Measurements from ENCODE around the gene CHMP3. TPM values are rescaled to one million over a fixed set of nuclear protein-coding genes. Genes with fewer than 3 reads are reported as not detected.

CHMP3 gene
- total RNA-seq, 1 experiment from 2014 or later, result 123 TPM

DNA sequence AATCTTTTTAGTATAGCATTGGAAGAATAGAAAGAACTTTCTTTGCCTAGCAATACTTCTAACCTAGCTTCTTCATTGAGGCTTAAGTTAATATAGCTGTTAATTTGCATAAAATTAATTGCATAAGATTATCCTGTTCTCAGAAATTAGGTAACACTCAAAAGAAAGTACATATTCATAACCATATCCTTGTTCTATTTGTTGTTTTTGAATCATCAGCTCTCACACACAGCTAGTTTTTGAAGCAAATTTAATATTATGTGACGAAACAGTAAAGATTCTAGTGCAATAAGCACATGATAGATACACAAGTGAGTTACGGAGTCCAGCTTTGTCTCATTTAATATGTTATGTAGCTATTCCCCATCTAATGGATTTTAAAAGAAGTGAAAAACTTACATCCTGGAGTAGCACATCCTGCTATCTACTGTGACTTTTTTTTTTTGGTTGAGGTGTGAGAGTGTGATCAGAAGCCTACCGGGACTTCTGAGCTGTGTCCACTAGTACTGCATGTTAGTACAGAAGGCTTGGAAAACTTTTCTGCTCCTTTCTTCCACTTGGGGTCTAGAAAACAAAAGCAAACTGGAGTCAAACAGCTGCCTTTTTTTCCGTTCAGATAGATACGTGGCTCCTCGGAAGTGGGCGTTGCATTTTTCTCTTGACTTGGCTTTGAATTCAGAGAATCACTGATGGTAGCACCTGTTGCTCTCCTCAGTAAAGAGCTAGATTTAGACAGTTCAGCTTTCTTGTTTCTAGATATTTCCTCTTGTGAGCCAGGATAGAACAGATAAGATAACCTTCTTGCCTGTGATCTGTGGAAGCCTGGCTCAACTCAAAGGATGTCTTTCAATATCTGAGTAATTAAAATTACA lies 94.8 kb downstream of the CHMP3 start:
- no peaks in the 10 kb centered on the region for H3K9me3 Mint-ChIP-seq (ENCODE audit: unreplicated experiment)
- H3K36me3 Mint-ChIP-seq (ENCODE audit: insufficient read depth, unreplicated experiment), result peaks cover 79% of the 10 kb centered on the region

GRCh38 chr2:86466306-86466705 lies 96.9 kb downstream of the CHMP3 start:
- ChIA-PET CTCF (interaction anchor here (0.6 kb wide), 2 partner anchors 126 to 217 kb away, joined by 3 to 5 read pairs; no protein-coding TSS in a partner anchor), POLR2A (no interaction called here)
- Mint-ChIP-seq H3K27ac (ENCODE audit: low read depth, unreplicated experiment) (no peak overlapping the region), H3K36me3 (ENCODE audit: insufficient read depth, unreplicated experiment) (peaks cover 77% of the 10 kb centered on the region), H3K4me3 (ENCODE audit: unreplicated experiment) (no peak overlapping the region), H3K4me1 (ENCODE audit: insufficient read depth, unreplicated experiment) (no peaks in the 10 kb centered on the region), H3K27me3 (ENCODE audit: insufficient read depth, unreplicated experiment) (no peaks in the 10 kb centered on the region), H3K9me3 (ENCODE audit: unreplicated experiment) (peaks cover 8% of the 10 kb centered on the region)
- intact Hi-C loops (cut with micrococcal nuclease), result no loop called here
- TF ChIP-seq, protein P1, sequence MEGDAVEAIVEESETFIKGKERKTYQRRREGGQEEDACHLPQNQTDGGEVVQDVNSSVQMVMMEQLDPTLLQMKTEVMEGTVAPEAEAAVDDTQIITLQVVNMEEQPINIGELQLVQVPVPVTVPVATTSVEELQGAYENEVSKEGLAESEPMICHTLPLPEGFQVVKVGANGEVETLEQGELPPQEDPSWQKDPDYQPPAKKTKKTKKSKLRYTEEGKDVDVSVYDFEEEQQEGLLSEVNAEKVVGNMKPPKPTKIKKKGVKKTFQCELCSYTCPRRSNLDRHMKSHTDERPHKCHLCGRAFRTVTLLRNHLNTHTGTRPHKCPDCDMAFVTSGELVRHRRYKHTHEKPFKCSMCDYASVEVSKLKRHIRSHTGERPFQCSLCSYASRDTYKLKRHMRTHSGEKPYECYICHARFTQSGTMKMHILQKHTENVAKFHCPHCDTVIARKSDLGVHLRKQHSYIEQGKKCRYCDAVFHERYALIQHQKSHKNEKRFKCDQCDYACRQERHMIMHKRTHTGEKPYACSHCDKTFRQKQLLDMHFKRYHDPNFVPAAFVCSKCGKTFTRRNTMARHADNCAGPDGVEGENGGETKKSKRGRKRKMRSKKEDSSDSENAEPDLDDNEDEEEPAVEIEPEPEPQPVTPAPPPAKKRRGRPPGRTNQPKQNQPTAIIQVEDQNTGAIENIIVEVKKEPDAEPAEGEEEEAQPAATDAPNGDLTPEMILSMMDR (IDR thresholded peaks at IDR 0.05; ENCODE audit: unreplicated experiment), result no peak
- DNase-seq (ENCODE audit: unreplicated experiment), result no peak
- BruUV-seq (replicated peaks), result no TSS peak

More for the DNA sequence above, 94.8 kb downstream of the CHMP3 start:
- no TSS peak for BruUV-seq (replicated peaks)
- CTCF ChIA-PET, result interaction anchor here (0.6 to 2.6 kb wide), 3 partner anchors 17 to 247 kb away, joined by 3 to 14 read pairs (median 6); no protein-coding TSS in a partner anchor
- no peak overlapping the region for H3K4me3 Mint-ChIP-seq (ENCODE audit: unreplicated experiment)
- H3K4me1 Mint-ChIP-seq (ENCODE audit: insufficient read depth, unreplicated experiment), result no peaks in the 10 kb centered on the region
- no peak for DNase-seq (ENCODE audit: unreplicated experiment)
- POLR2A ChIA-PET, result interaction anchor here (0.9 to 2.8 kb wide), 3 partner anchors 9 to 12 kb away, joined by 3 to 8 read pairs (median 4); no protein-coding TSS in a partner anchor
- TF ChIP-seq, protein P1 (IDR thresholded peaks at IDR 0.05; ENCODE audit: unreplicated experiment), result no peak
- no peaks in the 10 kb centered on the region for H3K27me3 Mint-ChIP-seq (ENCODE audit: insufficient read depth, unreplicated experiment)
- no peak overlapping the region for H3K27ac Mint-ChIP-seq (ENCODE audit: low read depth, unreplicated experiment)
- intact Hi-C loops (cut with micrococcal nuclease), result no loop called here

DNA sequence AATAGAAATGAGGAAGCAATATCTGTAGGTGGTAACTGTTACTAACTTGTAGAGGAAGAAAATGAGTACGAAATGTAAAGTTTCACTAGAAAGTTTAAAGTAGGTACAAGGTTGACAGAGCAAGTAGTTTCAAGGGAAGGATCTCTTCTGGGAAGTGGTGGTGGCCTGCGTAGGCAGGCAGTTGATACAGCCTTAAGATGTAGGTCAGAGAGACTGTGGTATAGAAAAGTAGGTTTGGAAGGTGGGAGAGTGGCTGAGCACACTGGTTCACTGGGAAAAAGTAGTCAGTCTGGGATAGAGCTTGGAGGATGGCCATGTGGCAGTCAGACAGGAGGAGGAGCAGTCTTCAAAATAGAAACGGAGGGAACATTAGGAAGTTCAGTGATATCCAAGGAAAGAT lies 98.6 kb downstream of the CHMP3 start:
- H3K27ac Mint-ChIP-seq (ENCODE audit: low read depth, unreplicated experiment), result no peak overlapping the region
- no peaks in the 10 kb centered on the region for H3K4me1 Mint-ChIP-seq (ENCODE audit: insufficient read depth, unreplicated experiment)
- no TSS peak for BruUV-seq (replicated peaks)
- CTCF ChIA-PET, result interaction anchor here (1.1 kb wide), 1 partner anchor 10 kb away, joined by 3 read pairs; no protein-coding TSS in a partner anchor
- TF ChIP-seq, protein P1 (IDR thresholded peaks at IDR 0.05; ENCODE audit: unreplicated experiment), result no peak
- intact Hi-C loops (cut with micrococcal nuclease), result no loop called here
- peaks cover 85% of the 10 kb centered on the region for H3K36me3 Mint-ChIP-seq (ENCODE audit: insufficient read depth, unreplicated experiment)
- no peak overlapping the region for H3K4me3 Mint-ChIP-seq (ENCODE audit: unreplicated experiment)
- POLR2A ChIA-PET, result interaction anchor here (0.9 kb wide), 1 partner anchor 8 kb away, joined by 3 read pairs; no protein-coding TSS in a partner anchor
- no peaks in the 10 kb centered on the region for H3K27me3 Mint-ChIP-seq (ENCODE audit: insufficient read depth, unreplicated experiment)
- H3K9me3 Mint-ChIP-seq (ENCODE audit: unreplicated experiment), result peaks cover 8% of the 10 kb centered on the region
- no peak for DNase-seq (ENCODE audit: unreplicated experiment)

- DNase-seq (ENCODE audit: unreplicated experiment), result no peak
- intact Hi-C loops (cut with micrococcal nuclease), result no loop called here
- ChIA-PET CTCF (interaction anchor here (0.6 kb wide), 1 partner anchor 1289 kb away, joined by 3 read pairs; no protein-coding TSS in a partner anchor), POLR2A (interaction anchor here (0.9 kb wide), 1 partner anchor 11 kb away, joined by 3 read pairs; no protein-coding TSS in a partner anchor)
- Mint-ChIP-seq H3K4me1 (ENCODE audit: insufficient read depth, unreplicated experiment) (no peaks in the 10 kb centered on the region), H3K9me3 (ENCODE audit: unreplicated experiment) (peaks cover 8% of the 10 kb centered on the region), H3K27me3 (ENCODE audit: insufficient read depth, unreplicated experiment) (no peaks in the 10 kb centered on the region), H3K4me3 (ENCODE audit: unreplicated experiment) (no peak overlapping the region), H3K27ac (ENCODE audit: low read depth, unreplicated experiment) (no peak overlapping the region), H3K36me3 (ENCODE audit: insufficient read depth, unreplicated experiment) (peaks cover 94% of the 10 kb centered on the region)
- TF ChIP-seq, protein P1 (IDR thresholded peaks at IDR 0.05; ENCODE audit: unreplicated experiment), result no peak
- no TSS peak for BruUV-seq (replicated peaks)
These were observed 102.0 kb downstream of the CHMP3 start for GRCh38 chr2:86461042-86461743.

All from MCF 10A (cell line).